HG02973 (cell line): ENCODE results near the gene ATP2B3.

ENCODE experiments used
- ATAC-seq: cut with Tn5 transposase; IDR thresholded peaks from one replicate; pipeline ENCODE4 v1.9.1; 2021; ENCODE audit warnings: moderate library complexity; ENCODE audit not compliant: unreplicated experiment

Gene ATP2B3

GRCh38 chrX:153517423-153517822 lies at the start of gene ATP2B3:
Gene ATP2B3 (plus strand): TSS chrX:153517642. CDS start chrX:153536248, 18,606 bp downstream.
- ATAC-seq = no peak

- ATAC-seq = no peak
Measured at GRCh38 chrX:153468008-153468580, 49.3 kb upstream of the ATP2B3 start.

GRCh38 chrX:153469811-153470410 lies 47.5 kb upstream of the ATP2B3 start:
- peak; percentile 33 for ATAC-seq

DNA sequence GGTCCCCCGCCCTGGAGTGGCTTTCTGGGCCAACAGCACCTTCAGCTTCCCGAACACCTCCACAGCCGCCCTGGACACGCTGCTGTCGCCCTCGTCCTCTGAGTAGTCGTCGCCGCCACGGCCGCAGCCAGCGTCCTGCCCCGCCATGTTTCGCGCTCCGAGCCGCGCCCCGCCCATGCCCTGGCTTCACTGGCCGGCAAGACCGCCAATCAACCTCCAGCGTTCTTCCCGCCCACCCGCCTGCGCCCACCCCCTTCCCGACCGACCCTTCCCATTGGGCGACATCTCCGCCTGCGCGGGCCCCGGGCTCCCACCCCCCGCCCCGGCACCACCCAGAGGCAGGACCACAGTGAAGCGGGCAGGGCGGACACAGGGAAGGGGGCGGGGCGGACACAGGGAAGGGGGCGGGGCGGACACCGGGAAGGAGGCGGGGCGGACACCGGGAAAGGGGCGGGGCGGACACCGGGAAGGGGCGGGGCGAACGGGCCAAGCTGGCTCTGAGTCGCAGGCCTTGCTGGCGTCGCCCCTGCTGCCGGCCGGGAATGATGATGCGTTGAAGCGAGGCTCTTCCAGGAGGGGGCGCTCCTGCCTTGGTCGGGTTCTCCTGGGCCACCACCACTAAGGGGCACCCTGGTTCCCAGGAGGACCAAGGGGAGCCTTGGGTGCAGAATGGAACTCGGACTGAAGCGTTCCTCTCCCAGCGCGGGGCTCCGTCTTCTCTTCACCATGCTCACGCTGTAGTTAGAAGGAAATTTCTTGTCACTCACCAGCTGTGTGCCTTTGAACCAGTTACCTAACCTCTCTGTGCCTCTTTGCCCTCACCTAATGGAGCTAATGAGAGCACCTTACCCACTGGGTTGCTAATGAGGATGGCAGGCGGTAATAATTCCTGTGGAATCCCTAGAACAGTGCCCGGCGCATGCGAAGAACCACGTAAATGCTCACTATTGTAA lies 46.8 kb upstream of the ATP2B3 start, which contains the start of gene HAUS7:
Gene HAUS7, minus strand, starts transcription at position 166 of the 953 bp plus-strand sequence. Its CDS starts 19 bp downstream, at position 147.
- ATAC-seq = peak; percentile 69

DNA sequence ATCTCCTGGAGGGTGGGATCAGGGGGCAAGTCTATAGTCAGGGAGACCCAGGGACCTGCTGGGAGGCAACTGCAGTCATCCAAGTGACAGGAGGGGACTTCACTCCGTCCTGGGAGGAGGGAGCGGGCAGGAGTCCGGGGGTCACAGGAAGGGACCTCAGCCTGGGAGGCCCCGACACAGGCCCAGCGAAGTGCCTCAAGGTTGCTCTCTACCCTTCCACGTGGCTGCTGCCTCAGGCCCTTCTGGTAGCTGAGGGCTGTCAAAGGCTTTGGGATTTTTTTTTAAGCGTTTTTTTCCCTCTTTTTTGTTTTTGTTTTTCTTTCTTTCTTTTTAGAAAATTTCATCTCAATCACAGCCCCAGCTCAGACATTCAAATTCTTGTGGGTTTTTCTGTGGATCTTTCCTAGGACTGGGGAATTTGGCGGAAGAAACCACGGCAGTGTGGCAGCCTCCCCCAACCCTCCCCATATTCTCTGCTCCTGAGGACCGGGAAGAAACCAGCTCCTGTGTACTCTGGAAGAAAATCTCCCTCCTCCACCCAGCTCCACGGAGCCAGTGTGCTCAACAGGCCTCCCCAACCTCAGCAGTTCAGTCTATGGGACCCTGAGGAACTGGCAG lies 45.7 kb upstream of the ATP2B3 start:
- ATAC-seq = no peak

GRCh38 chrX:153473126-153473525 lies 44.3 kb upstream of the ATP2B3 start:
- no peak for ATAC-seq

DNA sequence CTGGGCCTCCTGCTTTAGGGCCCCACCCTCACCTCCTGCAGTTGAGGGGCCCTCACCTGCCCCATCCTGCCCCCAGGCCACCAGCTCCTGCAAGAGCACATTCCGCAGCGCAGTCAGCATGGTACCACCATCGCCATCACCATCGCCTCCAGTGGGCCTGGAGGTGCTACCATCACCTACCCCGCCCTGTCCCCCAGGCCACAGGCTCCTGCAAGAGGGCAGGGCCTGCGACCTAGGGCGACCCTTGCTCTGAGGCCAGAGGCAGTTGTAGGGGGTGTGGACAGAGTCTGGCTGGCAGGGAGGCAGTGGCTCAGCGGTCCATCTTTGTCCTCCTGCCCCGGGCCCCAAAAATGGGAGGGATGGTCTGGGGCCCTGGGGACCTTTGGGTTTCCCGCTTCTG lies 43.2 kb upstream of the ATP2B3 start:
- no peak for ATAC-seq

DNA sequence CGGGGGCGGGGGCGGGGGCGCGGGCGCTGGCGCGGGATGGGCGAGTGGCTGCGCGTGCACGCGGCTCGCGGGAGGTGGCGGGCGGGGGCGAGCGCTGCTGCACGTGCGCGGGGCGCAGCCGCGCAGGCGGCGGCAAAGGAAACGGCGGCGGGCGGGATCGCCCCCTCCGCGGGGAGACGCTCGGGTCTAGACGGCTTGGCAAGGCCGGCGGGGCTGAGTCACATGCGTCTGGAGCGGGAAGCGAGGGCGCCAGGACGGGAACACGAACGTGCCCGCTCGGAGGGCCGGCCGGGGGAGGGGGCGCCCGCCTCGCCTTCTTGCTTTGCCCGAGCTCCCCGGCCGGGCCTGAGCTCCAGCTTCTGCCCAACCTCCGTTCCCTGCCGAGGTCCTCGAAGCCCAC lies 42.7 kb upstream of the ATP2B3 start:
- no peak for ATAC-seq

DNA sequence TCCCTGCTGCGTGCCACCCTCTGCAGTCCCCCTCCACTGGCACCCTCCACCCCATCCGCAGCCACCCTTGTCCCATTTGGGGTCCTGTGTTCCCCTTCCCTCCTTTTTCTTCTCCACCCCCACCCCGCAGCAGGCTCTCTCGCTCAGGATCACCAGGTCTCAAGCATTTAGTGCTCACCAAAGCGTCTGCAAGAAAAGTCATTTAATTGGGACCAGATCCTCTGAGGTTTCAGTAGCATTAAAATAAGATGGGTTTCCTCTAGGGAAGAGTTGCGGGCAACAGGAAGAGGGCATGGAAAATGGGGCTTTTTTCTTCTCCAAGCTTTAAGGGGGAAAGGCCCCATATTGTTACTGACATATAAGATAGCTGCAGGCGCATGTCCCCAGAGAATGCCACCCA lies 42.2 kb upstream of the ATP2B3 start:
- ATAC-seq = no peak

- ATAC-seq = no peak
Measured at GRCh38 chrX:153475751-153476281, 41.6 kb upstream of the ATP2B3 start.

DNA sequence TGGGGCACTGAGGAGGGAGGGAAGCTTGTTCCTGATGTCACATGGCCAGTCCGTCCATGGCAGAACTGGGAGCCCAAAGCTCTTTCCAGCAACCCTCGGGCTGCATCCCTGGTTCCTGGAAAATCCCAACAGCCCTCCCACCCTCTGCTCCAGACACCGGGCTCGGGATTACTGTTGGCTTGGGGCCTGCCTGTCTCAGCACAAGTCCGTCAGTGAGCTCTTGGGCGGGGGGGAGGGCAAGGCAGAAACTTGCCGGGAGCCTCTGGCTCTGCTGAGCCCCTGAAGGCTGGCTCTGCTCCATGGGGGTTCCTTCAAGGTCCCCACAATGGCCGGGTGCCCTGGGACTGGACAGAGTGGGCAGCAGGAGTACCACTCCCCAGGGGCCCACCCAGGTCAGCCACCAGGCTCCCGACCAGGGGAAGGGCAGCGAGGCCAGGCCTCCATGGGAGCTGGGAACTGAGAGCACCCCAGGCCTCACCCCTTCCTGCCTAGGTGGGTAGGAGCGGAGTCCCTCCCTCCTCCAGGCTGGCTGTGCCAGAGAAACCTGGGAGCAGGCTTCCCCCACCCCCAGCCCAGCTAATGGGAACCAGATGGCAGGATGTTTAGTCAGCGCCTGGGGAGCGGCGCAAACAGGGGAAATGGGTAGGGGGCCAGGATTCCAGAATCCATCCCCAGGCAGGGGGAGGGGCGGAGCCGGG lies 40.6 kb upstream of the ATP2B3 start:
- no peak for ATAC-seq

DNA sequence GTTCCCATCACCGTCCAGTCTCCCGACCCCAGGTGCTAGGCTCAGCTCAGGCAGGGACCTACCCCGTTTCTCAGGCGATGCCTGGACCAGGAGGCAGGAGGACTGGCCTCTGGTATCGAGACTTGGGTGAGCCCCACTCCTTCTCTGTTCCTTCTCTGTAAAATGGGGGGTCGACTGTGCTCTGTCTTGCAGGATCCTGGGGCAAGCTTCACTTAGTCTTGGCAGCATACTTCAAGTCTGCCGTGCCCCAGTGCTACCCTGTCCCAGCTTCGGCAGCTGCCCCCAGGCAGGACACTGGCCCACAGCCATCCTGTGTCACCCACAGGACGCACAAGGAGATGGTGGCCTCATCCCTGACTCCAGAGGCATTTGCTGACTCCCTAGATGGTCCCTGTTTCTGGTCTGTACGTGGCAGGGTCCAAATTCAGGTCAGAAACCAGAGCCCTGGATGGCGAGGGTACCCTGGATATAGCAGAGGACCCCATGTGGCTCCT lies 40.0 kb upstream of the ATP2B3 start:
- ATAC-seq = no peak

DNA sequence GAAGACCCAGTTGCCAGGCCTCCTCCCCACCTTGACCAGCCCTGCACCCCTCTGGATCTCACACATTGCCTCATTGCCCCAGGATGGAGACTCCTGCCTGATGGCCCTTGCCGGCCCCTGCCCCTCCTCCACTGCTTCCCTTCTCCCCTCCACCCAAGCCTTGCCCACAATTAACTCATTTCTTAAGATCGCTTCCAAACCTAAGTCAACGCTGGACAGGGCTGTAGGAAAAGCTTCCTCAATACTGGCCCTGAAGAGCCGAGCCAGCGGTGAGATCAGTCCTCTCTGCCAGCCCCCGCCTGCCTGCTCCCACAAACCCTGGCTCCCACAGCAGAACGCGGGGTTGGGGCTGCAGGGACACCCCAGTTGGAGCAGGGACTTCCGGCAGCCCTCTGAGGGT lies 39.5 kb upstream of the ATP2B3 start:
- ATAC-seq = no peak

- ATAC-seq = no peak
Measured at GRCh38 chrX:153478746-153479145, 38.7 kb upstream of the ATP2B3 start.

DNA sequence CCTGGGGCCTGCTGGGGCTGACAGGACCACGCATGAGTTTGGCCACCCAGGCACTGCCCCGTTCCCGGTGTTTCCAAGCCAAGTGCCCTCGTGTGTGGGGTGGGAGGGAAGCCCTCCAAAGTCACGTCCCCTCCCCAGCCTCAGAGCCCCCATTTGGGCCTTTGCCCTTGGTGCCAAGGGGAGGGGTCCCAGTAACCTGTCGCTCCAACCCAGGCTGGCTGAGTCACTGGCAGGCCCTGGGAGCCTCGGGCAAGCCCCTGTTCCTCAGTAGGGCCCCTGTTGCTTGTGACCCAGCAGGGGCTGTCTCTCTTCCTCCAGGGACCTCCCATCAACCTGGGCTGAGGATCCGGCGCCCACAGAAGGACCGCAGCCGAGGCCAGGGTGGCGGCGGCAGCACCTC lies 36.4 kb upstream of the ATP2B3 start:
- no peak for ATAC-seq

GRCh38 chrX:153482376-153483015 lies 34.9 kb upstream of the ATP2B3 start:
- no peak for ATAC-seq

- ATAC-seq = no peak
Measured at GRCh38 chrX:153485396-153486080, 31.9 kb upstream of the ATP2B3 start.

GRCh38 chrX:153486171-153486570 lies 31.3 kb upstream of the ATP2B3 start:
- ATAC-seq = no peak

GRCh38 chrX:153487590-153488071 lies 29.8 kb upstream of the ATP2B3 start:
- ATAC-seq = no peak
